GM19043 (cell line): ENCODE results near the gene TMPRSS5.

Experiments used
- ATAC-seq: cut with Tn5 transposase; IDR thresholded peaks from one replicate; pipeline ENCODE4 v1.9.1; 2021; ENCODE audit warnings: low read depth; ENCODE audit not compliant: unreplicated experiment

Gene TMPRSS5

DNA sequence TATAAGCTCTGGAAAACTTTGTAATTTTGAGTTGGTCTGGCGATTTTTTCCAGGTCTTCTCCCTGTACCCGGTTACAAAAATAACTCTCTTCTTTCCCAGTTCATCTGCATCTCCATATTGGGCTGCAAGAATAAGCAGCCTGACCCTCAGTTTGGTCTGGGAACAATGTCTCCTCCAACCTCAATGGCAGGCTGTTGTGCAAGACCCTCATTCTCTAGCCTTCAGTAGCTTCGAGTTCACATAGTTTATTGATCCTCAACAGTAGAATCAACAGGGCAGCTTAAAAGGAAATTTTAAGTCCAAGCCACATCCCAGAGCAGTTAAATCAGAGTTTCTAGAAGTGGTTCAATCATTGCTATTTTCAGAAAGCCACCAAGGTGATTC lies 35.3 kb downstream of the TMPRSS5 start:
- no peak for ATAC-seq

DNA sequence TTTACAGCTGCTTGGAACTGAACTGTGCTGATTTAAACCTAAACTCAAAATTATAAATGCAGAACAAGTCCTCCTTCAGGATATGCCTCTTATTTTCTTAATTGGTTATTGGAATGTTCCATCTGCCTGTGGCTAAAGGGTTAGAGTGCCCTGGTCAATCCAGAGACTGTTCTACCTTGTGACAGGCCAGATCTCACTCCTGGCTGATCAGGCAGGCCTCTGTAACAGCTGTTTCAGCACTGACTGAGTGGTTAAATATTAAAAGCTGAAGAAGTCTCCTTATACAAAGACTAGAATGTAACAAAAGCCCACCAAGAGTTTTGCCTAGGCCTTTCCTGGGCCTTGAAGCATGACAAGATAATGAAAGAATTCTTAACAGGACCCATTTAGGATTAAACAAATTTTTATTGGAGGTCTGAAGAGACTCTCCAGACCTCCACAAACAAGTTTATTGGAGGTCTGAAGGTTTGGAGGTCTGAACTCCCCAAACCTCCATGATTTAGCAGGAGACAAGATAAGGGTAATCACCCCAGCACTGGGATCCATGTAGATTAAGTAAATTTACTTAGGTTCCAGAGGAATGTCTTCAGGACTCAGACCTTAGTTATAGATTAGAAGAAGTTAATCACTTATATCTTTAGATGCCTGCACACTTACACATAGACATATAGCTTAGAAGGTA lies 35.8 kb downstream of the TMPRSS5 start:
- no peak for ATAC-seq

DNA sequence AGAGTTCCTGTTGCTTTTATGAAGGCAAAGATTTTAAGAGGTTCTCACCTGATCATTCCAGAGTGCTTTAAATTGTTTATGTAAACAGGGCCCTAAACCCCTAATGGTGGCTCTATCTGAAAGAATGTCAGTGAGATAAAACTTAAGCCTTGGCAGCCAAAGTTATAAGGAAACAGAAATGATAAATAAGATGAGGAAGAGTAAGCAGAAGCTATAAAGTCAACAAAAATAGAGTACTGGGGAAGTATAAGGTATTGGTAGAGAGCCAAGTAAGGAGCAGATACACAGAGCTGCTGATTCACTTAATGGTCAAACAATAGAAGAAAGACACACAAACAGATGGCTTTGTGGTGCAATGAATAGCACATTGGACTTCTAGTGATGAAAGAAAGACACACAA lies 37.9 kb downstream of the TMPRSS5 start:
- no peak for ATAC-seq

DNA sequence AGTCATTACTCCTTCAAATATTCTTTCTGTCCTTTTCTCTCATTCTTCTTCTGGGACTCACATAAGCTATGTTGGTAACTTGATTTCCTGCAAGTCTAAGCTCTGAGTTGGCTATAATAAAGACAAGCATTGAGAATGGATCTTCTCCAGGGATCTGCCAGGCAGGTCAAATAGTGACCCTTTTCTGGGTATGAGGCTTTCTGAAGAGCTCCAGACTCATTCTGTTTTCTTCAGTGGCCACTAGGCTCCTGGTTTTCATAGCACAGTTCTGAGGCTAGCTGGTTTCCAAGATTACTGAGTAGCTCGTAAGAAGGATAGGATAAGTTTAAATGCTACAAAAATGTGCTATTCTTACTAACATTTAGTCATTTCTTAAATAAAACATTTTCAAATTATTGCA lies 38.3 kb downstream of the TMPRSS5 start:
- ATAC-seq = no peak

DNA sequence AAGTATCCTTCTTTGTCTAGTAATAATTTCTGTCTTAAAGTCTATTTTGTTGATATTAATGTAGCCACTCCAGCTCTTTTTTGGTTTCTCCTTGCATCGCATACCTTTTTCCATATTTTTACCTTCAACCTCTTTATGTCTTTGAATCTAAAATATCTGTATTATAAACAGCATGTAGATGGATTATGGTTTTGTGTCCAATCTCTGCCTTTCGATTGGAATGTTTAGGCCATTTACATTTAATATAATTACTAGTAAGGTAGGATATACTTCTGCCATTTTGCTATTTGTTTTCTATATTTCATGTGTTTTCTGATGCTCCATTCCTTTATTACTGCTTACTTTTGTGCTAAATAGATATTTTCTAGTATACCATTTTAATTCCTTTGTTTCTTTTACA lies 39.5 kb downstream of the TMPRSS5 start:
- no peak for ATAC-seq

DNA sequence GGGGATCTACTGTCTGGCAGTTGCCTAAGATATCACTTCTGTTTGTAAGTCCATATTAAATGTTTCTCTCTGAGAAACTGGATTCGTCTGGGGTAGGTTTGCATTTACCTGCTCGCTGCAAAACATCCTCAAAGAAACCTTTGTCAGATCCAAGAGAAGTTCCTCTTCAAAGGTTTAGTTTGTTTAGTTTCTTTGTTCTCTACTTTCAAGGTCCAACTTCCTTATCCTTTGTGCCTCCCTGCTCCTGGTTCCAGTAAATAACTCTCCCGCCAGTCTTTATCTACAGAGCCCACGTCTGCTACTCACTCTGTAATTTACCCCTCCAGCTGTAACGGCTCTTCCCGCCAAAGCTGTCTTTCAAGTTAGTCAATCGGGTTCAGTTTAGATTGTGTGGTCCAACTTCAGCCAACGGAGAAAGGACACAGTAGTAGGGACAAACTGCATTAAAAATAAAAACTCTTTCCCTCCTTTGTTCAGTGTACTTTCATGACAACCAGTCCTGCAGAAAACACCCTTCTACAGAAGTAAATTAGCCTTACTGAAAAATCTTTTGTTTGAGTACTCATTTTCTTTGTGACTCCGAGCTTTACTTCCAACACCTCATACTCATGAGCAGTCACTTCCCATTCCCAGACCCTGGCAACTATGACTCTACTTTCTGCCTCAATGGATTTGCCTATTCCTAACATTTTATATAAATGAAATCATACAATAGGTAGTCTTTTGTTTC lies 41.0 kb downstream of the TMPRSS5 start:
- no peak for ATAC-seq

DNA sequence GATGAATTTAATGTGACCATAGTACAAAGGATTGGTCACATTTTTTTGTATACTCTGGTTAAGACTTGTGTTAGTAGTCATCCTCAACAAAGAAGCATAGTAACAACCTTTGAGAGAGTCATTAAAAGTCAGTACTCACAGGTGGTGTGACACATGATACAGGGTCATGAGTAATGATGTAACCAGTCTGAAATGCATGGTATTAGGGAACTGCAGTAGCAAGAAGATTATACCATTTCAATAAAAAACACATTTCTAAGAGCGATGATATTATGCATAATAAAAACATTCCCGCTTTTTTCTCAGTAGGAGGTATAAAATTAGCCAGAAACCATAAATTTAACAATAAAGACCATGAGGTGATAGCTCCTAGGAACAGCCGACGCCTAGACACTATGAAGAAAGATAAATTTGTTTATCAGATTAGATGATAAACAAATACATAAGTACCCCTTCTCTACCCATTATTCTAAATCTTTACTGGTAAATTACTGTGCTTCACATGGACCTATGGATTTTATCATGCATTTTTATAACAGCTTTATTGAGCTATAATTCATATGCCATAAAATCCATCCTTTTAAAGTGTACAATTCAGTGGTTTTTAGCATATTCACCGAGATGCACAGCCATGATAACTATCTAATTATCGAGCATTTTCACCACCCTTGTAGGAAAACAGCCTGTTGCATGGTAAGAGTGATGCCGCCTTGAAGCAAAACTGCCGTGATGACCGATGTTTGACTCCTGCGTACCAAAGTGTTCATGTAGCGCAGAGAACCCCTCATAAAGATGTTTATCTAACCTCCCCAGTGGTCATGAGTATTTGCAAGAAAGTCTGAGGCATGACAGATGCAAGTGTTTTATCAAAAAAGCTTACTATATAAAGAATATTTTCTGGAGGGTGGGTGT lies 41.8 kb downstream of the TMPRSS5 start:
- no peak for ATAC-seq

DNA sequence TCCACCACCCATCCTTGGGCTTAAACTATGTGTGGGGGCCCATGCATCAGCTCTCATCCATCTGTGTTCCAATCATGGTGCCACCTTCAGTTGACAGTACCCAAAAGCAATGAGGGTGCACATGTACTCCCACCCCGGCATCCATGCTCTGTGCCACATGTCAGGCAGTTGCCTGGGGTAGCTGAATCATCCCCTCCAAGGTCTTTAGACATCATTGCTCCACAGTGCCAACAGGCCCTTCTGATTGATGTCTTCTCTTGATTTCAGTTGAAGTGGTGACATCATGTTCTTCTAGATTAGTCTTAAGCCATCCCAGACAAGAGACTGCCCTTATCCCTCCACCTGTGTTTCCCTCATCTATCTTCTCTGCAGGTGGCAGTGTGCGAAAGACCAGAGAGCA lies 42.5 kb downstream of the TMPRSS5 start:
- no peak for ATAC-seq

DNA sequence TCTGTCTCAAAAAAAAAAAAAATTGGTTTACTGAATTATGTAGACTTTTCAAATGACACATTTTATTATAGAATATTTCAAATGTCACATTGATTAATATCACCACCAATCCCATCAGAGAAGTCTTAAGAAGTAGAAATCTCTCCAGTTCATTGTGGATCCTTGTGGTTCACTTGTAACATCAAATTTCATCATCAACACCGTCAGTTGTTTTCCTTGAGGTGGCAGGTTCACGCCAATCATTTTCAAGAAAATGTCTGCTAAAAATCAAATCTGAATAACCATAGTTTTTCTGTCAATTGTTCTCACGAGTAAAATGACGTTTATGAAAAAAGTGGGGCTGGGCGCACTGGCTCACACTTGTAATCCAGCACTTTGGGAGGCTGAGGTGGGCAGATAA lies 50.3 kb downstream of the TMPRSS5 start:
- no peak for ATAC-seq

DNA sequence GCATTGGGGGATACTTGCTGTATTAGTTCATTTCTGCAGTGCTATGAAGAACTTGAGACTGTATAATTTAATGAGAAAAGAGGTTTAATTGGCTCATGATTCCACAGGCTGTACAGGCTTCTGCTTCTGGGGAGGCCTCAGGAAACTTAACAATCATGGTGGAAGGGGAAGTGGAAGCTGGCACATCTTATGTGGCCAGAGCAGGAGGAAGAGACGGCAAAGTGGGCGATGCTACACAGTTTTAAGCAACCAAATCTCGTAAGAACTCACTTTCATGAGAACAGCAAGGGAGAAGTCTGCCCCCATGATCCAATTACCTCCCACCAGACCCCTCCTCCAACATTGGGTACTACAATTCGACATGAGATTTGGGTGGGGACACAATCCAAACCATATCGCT lies 55.1 kb downstream of the TMPRSS5 start:
- no peak for ATAC-seq

DNA sequence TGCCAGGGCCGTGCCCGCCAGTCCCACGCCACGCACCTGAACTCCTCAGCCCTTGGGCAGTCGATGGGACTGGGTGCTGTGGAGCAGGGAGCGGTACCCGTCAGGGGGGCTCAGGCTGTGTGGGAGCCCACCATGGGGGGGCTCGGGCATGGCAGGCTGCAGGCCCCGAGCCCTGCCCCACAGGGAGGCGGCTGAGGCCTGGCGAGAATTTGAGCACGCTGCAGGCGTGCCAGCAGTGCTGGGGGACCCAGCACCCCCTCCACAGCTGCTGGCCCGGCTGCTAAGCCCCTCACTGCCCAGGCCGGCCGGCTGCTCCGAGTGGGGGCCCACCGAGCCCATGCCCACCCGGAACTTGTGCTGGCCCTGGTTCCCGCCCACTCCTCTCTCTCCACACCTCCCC lies 56.8 kb downstream of the TMPRSS5 start:
- ATAC-seq = no peak

DNA sequence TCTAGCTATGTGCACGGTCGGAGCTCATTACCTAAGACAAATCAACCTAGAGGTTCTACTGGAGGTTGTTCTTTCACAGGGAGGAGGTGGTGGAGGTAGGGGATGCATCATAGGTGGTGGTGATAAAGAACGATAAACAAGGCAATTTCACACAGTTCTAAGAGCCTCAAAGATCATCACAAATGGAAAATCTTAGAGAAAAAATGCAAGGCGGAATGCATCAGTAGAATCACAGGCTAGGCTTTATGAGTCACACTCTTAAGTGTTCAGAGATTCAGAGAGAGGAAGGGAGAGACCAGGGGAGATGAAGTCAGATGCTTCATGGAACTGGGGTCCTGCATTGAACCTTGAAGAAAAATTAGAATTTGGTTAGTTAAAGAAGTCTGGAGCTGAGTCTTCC lies 58.3 kb downstream of the TMPRSS5 start:
- ATAC-seq = no peak

DNA sequence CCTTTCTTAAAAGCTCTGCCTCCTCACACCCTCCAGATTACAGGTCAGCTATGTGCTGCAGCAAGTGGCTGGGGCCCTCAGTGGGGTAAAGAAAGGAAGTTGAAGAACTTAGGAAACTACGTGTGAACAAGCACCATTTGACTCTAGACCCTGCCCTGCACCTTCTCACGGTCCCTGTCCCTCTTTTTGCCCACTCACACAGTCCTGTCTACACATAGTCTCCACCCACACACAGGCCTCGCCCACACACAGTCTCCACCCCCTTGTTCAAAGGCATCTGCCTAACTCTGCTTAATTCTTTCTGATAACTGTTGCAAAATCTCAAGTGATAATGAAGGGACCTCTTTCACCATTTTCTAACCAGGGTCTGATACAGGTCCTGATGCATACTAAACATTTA lies 59.0 kb downstream of the TMPRSS5 start:
- ATAC-seq = no peak

DNA sequence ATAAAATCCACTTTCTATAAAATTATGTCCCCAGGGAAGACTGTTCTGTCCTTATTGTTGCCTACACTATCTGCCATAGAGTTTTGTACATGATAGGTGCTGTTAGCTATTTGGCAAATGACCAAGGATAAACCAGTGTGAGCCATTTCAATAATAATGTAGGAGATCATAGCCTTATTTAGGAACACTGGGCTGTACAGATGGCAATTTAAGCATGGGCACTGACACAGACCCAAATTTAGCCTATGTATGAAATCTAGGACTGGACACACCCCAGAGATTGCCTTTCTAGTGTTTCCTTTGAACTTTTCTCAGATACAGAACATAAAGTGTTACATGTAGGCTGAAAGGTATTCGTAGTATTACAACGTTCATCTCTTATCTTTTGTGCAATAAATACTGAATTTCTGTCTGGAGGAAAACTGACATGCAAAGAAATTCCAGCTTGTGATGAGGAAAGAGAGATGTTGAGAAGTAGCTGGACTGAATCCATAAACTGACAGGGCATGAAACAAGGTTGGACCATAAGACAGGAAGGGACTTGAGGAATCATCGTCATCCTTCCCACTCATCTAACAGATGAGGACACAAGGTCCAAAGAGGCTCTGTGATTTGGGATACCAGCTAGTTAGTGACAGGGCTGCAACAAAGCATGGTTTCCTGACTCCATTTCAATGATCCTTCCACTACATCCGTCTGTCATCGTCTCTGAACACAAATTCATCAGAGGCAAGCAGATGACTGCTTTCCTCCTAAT lies 60.3 kb downstream of the TMPRSS5 start:
- ATAC-seq = no peak

DNA sequence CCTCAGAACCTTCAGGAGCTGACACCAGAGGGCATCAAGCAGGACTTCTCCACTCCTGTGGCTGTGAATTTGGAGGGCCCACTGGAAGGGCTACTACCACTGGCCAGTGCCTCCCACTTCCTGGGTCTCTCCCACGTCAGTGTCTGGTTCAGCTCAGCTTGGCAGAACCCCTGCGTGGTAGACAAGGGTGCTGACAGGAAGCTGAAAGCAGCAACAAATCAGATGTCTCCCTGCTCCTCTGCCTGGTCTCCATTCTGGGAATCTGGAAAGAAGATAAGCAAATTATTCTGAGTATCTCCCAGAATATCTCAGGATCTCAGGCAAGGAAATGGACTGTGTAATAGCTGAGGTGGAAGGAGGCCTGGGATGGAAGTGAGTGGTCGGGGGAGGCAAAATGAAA lies 61.5 kb downstream of the TMPRSS5 start:
- no peak for ATAC-seq

DNA sequence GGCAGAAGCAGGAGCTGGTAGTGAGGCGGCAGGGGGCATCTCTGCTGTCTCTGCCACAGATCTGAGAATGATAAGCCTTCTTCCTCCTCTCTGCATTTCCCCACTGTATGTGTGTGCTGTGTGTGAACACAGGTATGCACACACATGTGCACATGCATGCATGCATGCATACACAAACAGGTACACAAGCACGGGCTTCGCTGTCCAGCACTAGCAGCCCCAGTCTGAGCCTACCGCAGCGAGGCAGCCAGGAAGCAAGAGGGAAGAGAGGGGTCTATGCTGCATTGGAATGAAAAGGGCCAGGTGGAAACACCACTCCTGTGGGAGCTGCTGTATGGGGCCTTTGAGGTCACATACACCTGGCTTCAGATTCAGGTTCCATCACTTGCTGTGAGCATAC lies 62.4 kb downstream of the TMPRSS5 start:
- ATAC-seq = no peak

DNA sequence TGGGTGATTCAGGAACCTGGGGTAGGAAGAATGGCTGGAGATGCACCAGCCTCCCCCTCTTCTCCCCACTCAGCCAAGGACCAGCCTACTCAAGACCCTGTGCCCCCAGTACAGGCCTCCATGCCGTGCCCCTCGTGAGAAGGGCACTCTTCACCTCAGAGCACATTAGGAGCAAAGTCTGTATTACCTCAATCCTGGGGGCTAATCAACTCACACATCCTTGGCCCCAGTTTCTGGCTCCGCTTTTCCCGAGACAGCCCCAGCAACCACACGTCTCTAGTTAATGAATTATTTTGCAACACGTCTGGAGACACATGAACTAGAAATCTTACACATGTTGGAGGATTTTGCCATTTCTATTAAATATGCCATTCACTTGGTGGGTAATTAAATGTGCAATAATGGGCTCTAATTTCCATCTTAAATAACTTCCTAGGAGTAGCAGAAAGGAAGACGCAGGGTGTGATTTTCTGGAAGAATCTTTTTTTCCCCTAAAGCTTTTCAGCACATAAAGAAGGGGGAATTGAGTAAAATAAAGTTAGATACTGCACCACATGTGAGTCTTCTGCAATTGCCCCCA lies 63.0 kb downstream of the TMPRSS5 start:
- no peak for ATAC-seq

DNA sequence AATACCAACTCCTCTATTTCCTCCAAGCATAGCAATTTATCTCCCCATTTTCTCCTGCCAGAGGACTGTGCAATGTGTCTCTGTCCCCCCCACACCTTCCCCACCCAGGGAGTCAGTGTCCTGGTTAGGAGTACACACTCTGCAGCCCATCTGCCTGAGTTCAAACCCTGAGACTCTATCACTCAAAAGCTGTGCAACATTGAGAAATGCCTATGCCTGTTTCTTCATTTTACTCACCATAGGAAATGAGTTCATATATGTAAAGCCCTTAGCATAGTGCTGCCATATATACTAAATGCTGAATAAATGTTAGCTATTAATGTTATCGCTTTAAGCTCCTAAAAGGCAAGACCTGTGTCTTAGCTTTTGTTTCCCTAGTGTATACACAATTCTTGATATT lies 64.0 kb downstream of the TMPRSS5 start:
- no peak for ATAC-seq

DNA sequence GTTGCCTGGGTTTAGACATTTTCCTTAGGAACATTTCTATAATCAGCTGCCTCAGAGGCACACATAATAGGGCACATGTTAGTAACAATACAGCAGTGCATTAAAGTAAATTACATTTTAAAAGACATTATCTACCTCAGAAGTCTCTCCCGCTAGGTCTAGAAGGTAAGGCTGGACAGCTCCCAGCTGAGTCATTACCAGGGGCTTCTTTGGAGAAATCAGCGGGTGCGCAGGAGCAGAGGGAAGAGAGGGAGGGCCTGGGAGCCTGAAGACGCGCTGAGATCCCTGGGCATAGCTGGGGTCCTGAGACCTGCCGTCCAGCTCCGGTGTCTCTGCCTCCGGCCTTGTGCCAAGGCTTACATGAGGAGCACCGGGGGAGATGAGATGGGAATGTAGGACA lies 67.7 kb downstream of the TMPRSS5 start:
- ATAC-seq = no peak

DNA sequence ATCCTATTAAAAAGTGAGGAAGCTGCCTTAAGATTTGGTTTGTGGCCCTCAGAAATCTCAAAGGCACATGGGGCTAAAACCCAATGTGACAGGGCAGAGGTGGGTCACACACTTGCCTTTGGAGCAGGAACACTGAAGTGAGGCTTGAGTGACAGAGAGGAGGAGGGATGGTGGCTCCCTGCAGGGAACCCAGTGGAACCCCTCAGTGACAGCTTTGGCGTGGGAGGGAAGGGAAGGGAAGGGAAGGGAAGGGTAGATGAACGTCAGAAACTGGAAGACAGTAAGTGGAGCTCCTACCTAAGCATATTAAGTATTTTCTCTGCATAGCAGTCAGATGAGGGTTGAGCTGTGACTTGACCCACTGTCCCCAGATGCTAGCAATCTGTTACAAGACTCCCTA lies 68.5 kb downstream of the TMPRSS5 start:
- ATAC-seq = no peak
